UCSD-AML1 (cell line): Measurements from ENCODE around the gene PTPRU.
"Not testable (repeated sequence)": the region's sequence is repeated elsewhere in the genome, so short reads cannot be mapped to it uniquely, and the experiment has no call there.

Experiments
- DNase-seq: peaks from one replicate; lab custom pipeline; 2025; ENCODE audit not compliant: unreplicated experiment; lab: John Stamatoyannopoulos, UW

PTPRU gene

GRCh38 chr1:29285771-29286170 is 49.4 kb downstream of the PTPRU start:
- DNase-seq = no peak

GRCh38 chr1:29286194-29286767 is 50.0 kb downstream of the PTPRU start:
- DNase-seq = no peak

- DNase-seq = no peak
These were observed 53.2 kb downstream of the PTPRU start for GRCh38 chr1:29289493-29289892.

GRCh38 chr1:29290414-29290985 is 54.2 kb downstream of the PTPRU start:
- DNase-seq = no peak

GRCh38 chr1:29291756-29292155 is 55.4 kb downstream of the PTPRU start:
- DNase-seq = no peak

- DNase-seq = no peak
These were observed 56.0 kb downstream of the PTPRU start for GRCh38 chr1:29292344-29292743.

- no peak for DNase-seq
These were observed 61.1 kb downstream of the PTPRU start for GRCh38 chr1:29297450-29297849.

- no peak for DNase-seq
These were observed 61.9 kb downstream of the PTPRU start for GRCh38 chr1:29298246-29298645.

GRCh38 chr1:29299446-29299845 is 63.1 kb downstream of the PTPRU start:
- no peak for DNase-seq

- not testable (repeated sequence) for DNase-seq
These were observed 65.4 kb downstream of the PTPRU start for GRCh38 chr1:29301732-29302131.

GRCh38 chr1:29303201-29304024 is 67.1 kb downstream of the PTPRU start:
- no peak for DNase-seq

- no peak for DNase-seq
These were observed 67.8 kb downstream of the PTPRU start for GRCh38 chr1:29304025-29304684.

GRCh38 chr1:29305943-29306342 is 69.6 kb downstream of the PTPRU start:
- no peak for DNase-seq

GRCh38 chr1:29306471-29307140 is 70.3 kb downstream of the PTPRU start:
- no peak for DNase-seq

GRCh38 chr1:29309075-29309474 is 72.8 kb downstream of the PTPRU start:
- no peak for DNase-seq

- DNase-seq = no peak
These were observed 73.3 kb downstream of the PTPRU start for GRCh38 chr1:29309621-29310020.

- DNase-seq = no peak
These were observed 74.4 kb downstream of the PTPRU start for GRCh38 chr1:29310616-29311180.

- no peak for DNase-seq
These were observed 75.2 kb downstream of the PTPRU start for GRCh38 chr1:29311352-29312030.

GRCh38 chr1:29312469-29313461 is 76.4 kb downstream of the PTPRU start:
- no peak for DNase-seq
